ENCODE data around the gene KCNG2. TPM values are rescaled to one million over a fixed set of nuclear protein-coding genes. Genes with fewer than 3 reads are reported as not detected.
A peak's percentile ranks its signal among the peaks of the same experiment; 100 is the strongest.

KCNG2 gene
- total and polyA plus RNA-seq, 2 of the 13 experiments (the other 11 are each of a cell fraction or from before 2014, with no cell fraction given): not detected

- TF ChIP-seq ZIK1 (CRISPR knock-in tag; IDR thresholded peaks at IDR 0.05; ENCODE audit: borderline replicate concordance, low read depth): no peak
- peak; percentile 58; the same call in 1 of the 2 replicates for TF ChIP-seq MTA1 (CRISPR knock-in tag; IDR thresholded peaks at IDR 0.05; ENCODE audit: borderline replicate concordance)
- TF ChIP-seq ZNF83 (CRISPR knock-in tag; IDR thresholded peaks at IDR 0.05; ENCODE audit: borderline replicate concordance): no peak
- TF ChIP-seq ZNF333 (CRISPR knock-in tag; IDR thresholded peaks at IDR 0.05; ENCODE audit: borderline replicate concordance): no peak
- no peak for TF ChIP-seq PCBP1 (IDR thresholded peaks at IDR 0.05; ENCODE audit: borderline replicate concordance, low read depth, low read length)
- peak; percentile 80; the same call in 1 of the 2 replicates for TF ChIP-seq HOXA3 (CRISPR knock-in tag; IDR thresholded peaks at IDR 0.05)
- no peak for TF ChIP-seq MAF1 (CRISPR knock-in tag; IDR thresholded peaks at IDR 0.05; ENCODE audit: borderline replicate concordance)
- TF ChIP-seq ZNF670 (CRISPR knock-in tag; IDR thresholded peaks at IDR 0.05; ENCODE audit: borderline replicate concordance): no peak
- peak; percentile 75 for TF ChIP-seq CEBPG (CRISPR knock-in tag; IDR thresholded peaks at IDR 0.05)
- no peak for TF ChIP-seq HOXA7 (CRISPR knock-in tag; IDR thresholded peaks at IDR 0.05)
- TF ChIP-seq DR1 (CRISPR knock-in tag; IDR thresholded peaks at IDR 0.05): no peak
- TF ChIP-seq ZNF484 (CRISPR knock-in tag; IDR thresholded peaks at IDR 0.05; ENCODE audit: borderline replicate concordance, low read depth): no peak
- peak; percentile 74 for TF ChIP-seq KMT2A (CRISPR knock-in tag; IDR thresholded peaks at IDR 0.05)
- TF ChIP-seq HNRNPK (IDR thresholded peaks at IDR 0.05; ENCODE audit: low read depth, low read length, poor library complexity, severe bottlenecking): no peak
- TF ChIP-seq JUND (CRISPR knock-in tag; IDR thresholded peaks at IDR 0.05): no peak
- peak; percentile 87 for TF ChIP-seq ZNF430 (CRISPR knock-in tag; IDR thresholded peaks at IDR 0.05)
- TF ChIP-seq MLXIP (CRISPR knock-in tag; IDR thresholded peaks at IDR 0.05; ENCODE audit: borderline replicate concordance): no peak
- TF ChIP-seq SYNCRIP (IDR thresholded peaks at IDR 0.05; ENCODE audit: insufficient read depth, low read depth, low read length): no peak
- no peak for TF ChIP-seq NRL (CRISPR knock-in tag; IDR thresholded peaks at IDR 0.05; ENCODE audit: borderline replicate concordance)
- TF ChIP-seq PAXIP1 (CRISPR knock-in tag; conservative IDR thresholded peaks at IDR 0.05): peak; percentile 99
- TF ChIP-seq ZNF253 (CRISPR knock-in tag; IDR thresholded peaks at IDR 0.05; ENCODE audit: borderline replicate concordance): no peak
Observed at GRCh38 chr18:79934311-79935097, 136.8 kb downstream of the KCNG2 start (continued).

All from HepG2 (cell line).